Liver (tissue), 9 donors: ENCODE results near the gene WDR37. TPM values are rescaled to one million over a fixed set of nuclear protein-coding genes. Genes with fewer than 3 reads are reported as not detected.

Experiments used
- DNase-seq: peaks from one replicate; pipeline ENCODE4 v3.0.0-alpha.2; 2017; ENCODE audit warnings: low spot score
- H3K27ac ChIP-seq, 2 donors: one replicate each; pipeline ENCODE4 v1.7.0; 2013; ENCODE audit warnings: inconsistent platforms in 2 of 2, low read length in 2 of 2, control low read depth in 1 of 2, low read depth in 1 of 2, mild to moderate bottlenecking in 1 of 2
- H3K27me3 ChIP-seq, 4 donors: one replicate each; pipeline versions ENCODE4 v1.6.1 to v1.7.0; 2013; ENCODE audit warnings: low read length in 3 of 4, inconsistent platforms in 1 of 4, mild to moderate bottlenecking in 1 of 4, moderate library complexity in 1 of 4; ENCODE audit not compliant: control insufficient read depth in 4 of 4, insufficient read depth in 4 of 4
- H3K36me3 ChIP-seq, 4 donors: one replicate each; pipeline versions ENCODE4 v1.6.1 to v1.7.0; 2013; ENCODE audit warnings: low read length in 3 of 4, mild to moderate bottlenecking in 3 of 4, low read depth in 1 of 4, moderate library complexity in 1 of 4; ENCODE audit not compliant: control insufficient read depth in 4 of 4, insufficient read depth in 3 of 4
- H3K4me1 ChIP-seq, 4 donors: one replicate each; pipeline versions ENCODE4 v1.6.1 to v1.7.0; 2013; ENCODE audit warnings: low read length in 3 of 4, mild to moderate bottlenecking in 3 of 4, moderate library complexity in 1 of 4; ENCODE audit not compliant: control insufficient read depth in 4 of 4, insufficient read depth in 4 of 4
- H3K4me3 ChIP-seq, 3 donors: one replicate each; pipeline versions ENCODE4 v1.6.1 to v1.7.0; 2013; ENCODE audit warnings: low read length in 3 of 3, control low read depth in 1 of 3, low read depth in 1 of 3, mild to moderate bottlenecking in 1 of 3
- H3K9ac ChIP-seq, 2 donors: one replicate each; pipeline ENCODE4 v1.7.0; 2013; ENCODE audit warnings: low read length in 2 of 2, mild to moderate bottlenecking in 2 of 2, moderate library complexity in 2 of 2, control low read depth in 1 of 2, low read depth in 1 of 2
- H3K9me3 ChIP-seq, 4 donors: one replicate each; pipeline versions ENCODE4 v1.6.1 to v1.7.0; 2013; ENCODE audit warnings: low read length in 3 of 4; ENCODE audit not compliant: control insufficient read depth in 4 of 4
- EGR1 ChIP-seq, 2 donors: IDR thresholded peaks; 2 replicates each; pipeline ENCODE4 v1.6.1; 2016 to 2018; ENCODE audit warnings: antibody characterized with exemption in 2 of 2, low read depth in 2 of 2
- FOXA1 ChIP-seq: IDR thresholded peaks from 2 replicates; pipeline ENCODE4 v1.6.1; 2016; ENCODE audit warnings: antibody characterized with exemption
- FOXA2 ChIP-seq: IDR thresholded peaks from 2 replicates; pipeline ENCODE4 v1.6.1; 2016; ENCODE audit warnings: antibody characterized with exemption
- GABPA ChIP-seq, 2 donors: IDR thresholded peaks in 1 of 2; conservative IDR thresholded peaks in 1 of 2; 2 replicates each; pipeline ENCODE4 v1.6.1; 2016; ENCODE audit warnings: antibody characterized with exemption in 2 of 2, mild to moderate bottlenecking in 1 of 2, moderate library complexity in 1 of 2
- HNF4A ChIP-seq, 2 donors: conservative IDR thresholded peaks; 2 replicates each; pipeline ENCODE4 v1.6.1; 2016; ENCODE audit warnings: antibody characterized with exemption in 2 of 2, mild to moderate bottlenecking in 2 of 2
- HNF4G ChIP-seq: IDR thresholded peaks from 2 replicates; pipeline ENCODE4 v1.6.1; 2016; ENCODE audit warnings: antibody characterized with exemption
- JUND ChIP-seq, 2 donors: IDR thresholded peaks; 2 replicates each; pipeline ENCODE4 v1.6.1; 2016; ENCODE audit warnings: antibody characterized with exemption in 2 of 2
- NR2F2 ChIP-seq: IDR thresholded peaks from 2 replicates; pipeline ENCODE4 v1.6.1; 2016; ENCODE audit warnings: antibody characterized with exemption
- RAD21 ChIP-seq, 2 donors: IDR thresholded peaks; 2 replicates each; pipeline ENCODE4 v1.6.1; 2016; ENCODE audit warnings: antibody characterized with exemption in 2 of 2, mild to moderate bottlenecking in 2 of 2
- REST ChIP-seq: IDR thresholded peaks from 2 replicates; pipeline ENCODE4 v1.6.1; 2016; ENCODE audit warnings: antibody characterized with exemption, mild to moderate bottlenecking
- RXRA ChIP-seq, 2 donors: IDR thresholded peaks; 2 replicates each; pipeline ENCODE4 v1.6.1; 2017 to 2018; ENCODE audit warnings: antibody characterized with exemption in 2 of 2, mild to moderate bottlenecking in 1 of 2
- SP1 ChIP-seq: IDR thresholded peaks from 2 replicates; pipeline ENCODE4 v1.6.1; 2018; ENCODE audit warnings: antibody characterized with exemption, mild to moderate bottlenecking
- TAF1 ChIP-seq: conservative IDR thresholded peaks from 2 replicates; pipeline ENCODE4 v1.6.1; 2016; ENCODE audit warnings: antibody characterized with exemption, mild to moderate bottlenecking
- YY1 ChIP-seq: IDR thresholded peaks from 2 replicates; pipeline ENCODE4 v1.6.1; 2016; ENCODE audit warnings: antibody characterized with exemption, mild to moderate bottlenecking
- WGBS: extraction: QIAGEN DNeasy Blood & Tissue Kit; methylation state at CpG from one replicate; pipeline ENCODE4 v1.1.7; 2013; 5-methylcytosine and 5-hydroxymethylcytosine counted together
- polyA plus RNA-seq, 2 donors: library from polyadenylated mRNA; stranded (reverse) in 1 of 2; unstranded in 1 of 2; fragments of 200-250 nt in 1 of 2; fragments of >200 nt in 1 of 2; fragmentation: Nextera tagmentation in 1 of 2; extraction: Ambion mirVana in 1 of 2; gene quantifications; one replicate each; pipeline versions ENCODE4 v1.2.1 to v1.2.3, GENCODE V29; 2013 to 2015
- total RNA-seq, 2 donors: library from RNA; depleted of rRNA; stranded (reverse); fragments of >200 nt; gene quantifications; one replicate each; pipeline ENCODE4 v1.2.3, GENCODE V29; 2014
- TF ChIP-seq, protein P1 (sequence below): IDR thresholded peaks from 2 replicates; pipeline ENCODE4 v1.6.1; 2016; ENCODE audit warnings: antibody characterized with exemption
- TF ChIP-seq, protein P2 (sequence below): IDR thresholded peaks from 2 replicates; pipeline ENCODE4 v1.6.1; 2016; ENCODE audit warnings: antibody characterized with exemption
- TF ChIP-seq, protein P3 (sequence below): IDR thresholded peaks from 2 replicates; pipeline ENCODE4 v1.6.1; 2016; ENCODE audit warnings: antibody characterized with exemption
- TF ChIP-seq, protein P4 (sequence below): fragments of 150-350 bp; IDR thresholded peaks from 2 replicates; pipeline ENCODE4 v1.5.1; 2017; ENCODE audit warnings: improper control_type of control experiment, low read depth, low read length; ENCODE audit not compliant: missing input control
- donor health status: healthy.
- donor health status: healthy.
- donor health status: healthy.
- donor health status: healthy.
- donor health status: healthy.

WDR37 gene
- total and polyA plus RNA-seq, 4 donors: 3.6 to 12.1 (median 5.6) TPM

DNA sequence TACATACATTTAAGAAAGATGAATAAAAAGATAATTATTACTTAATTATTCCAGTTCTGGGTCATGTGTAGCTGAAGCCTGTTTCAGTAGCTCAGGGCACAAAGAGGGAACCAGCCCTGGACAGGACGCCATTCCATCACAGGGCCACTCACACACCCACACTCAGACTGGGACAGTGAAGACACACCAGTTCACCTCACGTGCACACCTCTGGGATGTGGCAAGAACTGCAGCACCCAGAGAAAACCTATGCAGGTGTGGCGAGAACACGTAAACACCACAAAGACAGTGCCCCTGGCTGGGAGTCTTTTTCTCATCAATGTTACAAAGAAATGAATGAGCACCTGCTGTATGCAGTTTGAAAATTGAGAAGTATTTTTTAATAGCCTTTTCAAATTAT is 5.6 kb upstream of the WDR37 start:
- WGBS: 35% methylated on average over 4 of the region's 4 CpGs
- no peak for DNase-seq
- Histone ChIP-seq H3K27ac (peak overlapping the region in 1 of 2 donors; percentile 96), H3K36me3 (peaks cover 2 to 6% (median 2%) of the 10 kb centered on the region in 4 donors), H3K27me3 (no peaks in the 10 kb centered on the region), H3K4me3 (peak overlapping the region in 1 of 3 donors; percentile 81), H3K4me1 (peaks cover 0 to 71% (median 45%) of the 10 kb centered on the region in 4 donors), H3K9me3 (no peaks in the 10 kb centered on the region), H3K9ac (peak overlapping the region in 1 of 2 donors; percentile 97)
- peak; percentile 34 for TF ChIP-seq YY1
- no peak for TF ChIP-seq HNF4G

- no peaks in the 10 kb centered on the region for H3K9me3 ChIP-seq
- no peak overlapping the region for H3K4me3 ChIP-seq
- peaks cover 3 to 67% (median 44%) of the 10 kb centered on the region in 4 donors for H3K4me1 ChIP-seq
- no peak for DNase-seq
- peaks cover 2 to 6% (median 2%) of the 10 kb centered on the region in 4 donors for H3K36me3 ChIP-seq
- H3K9ac ChIP-seq: no peak overlapping the region
- no peaks in the 10 kb centered on the region for H3K27me3 ChIP-seq
- WGBS: 72% methylated on average over 6 of the region's 6 CpGs
- TF ChIP-seq SP1 (no peak), GABPA (IDR thresholded peaks at IDR 0.05 in 1 of 2, conservative IDR thresholded peaks at IDR 0.05 in 1 of 2) (no peak), RXRA (IDR thresholded peaks at IDR 0.05) (no peak)
- TF ChIP-seq, protein P1, sequence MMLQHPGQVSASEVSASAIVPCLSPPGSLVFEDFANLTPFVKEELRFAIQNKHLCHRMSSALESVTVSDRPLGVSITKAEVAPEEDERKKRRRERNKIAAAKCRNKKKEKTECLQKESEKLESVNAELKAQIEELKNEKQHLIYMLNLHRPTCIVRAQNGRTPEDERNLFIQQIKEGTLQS: no peak
- no peak overlapping the region for H3K27ac ChIP-seq
Observed at GRCh38 chr10:1054684-1055083, 1.5 kb upstream of the WDR37 start.

DNA sequence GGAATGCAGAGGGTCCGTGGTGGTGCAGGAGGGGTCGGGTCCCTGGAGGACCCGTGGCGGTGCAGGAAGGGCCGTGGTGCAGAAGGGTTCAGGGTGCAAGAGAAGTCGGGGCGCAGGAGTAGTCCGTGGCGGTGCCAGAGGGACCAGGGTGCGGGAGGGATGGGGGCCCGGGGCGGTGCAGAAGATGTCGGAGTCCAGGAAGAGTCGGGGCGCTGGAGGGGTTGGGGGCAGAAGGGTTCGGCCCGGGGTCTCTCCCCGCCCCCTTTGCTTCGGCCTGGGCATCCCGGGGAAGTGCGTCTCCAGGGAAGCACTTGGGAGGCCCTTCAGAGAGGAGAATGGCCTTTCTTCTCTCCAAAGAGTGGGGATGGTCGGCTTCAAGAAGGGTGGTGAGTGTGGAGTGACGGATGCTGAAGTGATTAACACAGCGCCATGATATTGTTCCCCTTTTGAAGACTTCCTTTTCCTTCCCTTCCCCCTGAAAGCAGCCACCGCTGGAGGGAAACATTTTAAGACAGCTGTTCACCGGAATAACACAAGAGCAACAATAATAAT is 997 bp downstream of the WDR37 start:
- Histone ChIP-seq H3K4me1 (peaks cover 9 to 51% (median 35%) of the 10 kb centered on the region in 4 donors), H3K4me3 (peak overlapping the region; percentile 89 to 99 (median 97)), H3K9ac (peak overlapping the region; percentile 42 to 97), H3K27ac (peak overlapping the region; percentile 84 to 98), H3K36me3 (peaks cover under 1 to 6% (median 2%) of the 10 kb centered on the region in 4 donors), H3K9me3 (no peaks in the 10 kb centered on the region), H3K27me3 (no peaks in the 10 kb centered on the region)
- peak; percentile 44 for DNase-seq
- 2% methylated on average over 26 of the region's 26 CpGs for WGBS
- TF ChIP-seq, protein P2, sequence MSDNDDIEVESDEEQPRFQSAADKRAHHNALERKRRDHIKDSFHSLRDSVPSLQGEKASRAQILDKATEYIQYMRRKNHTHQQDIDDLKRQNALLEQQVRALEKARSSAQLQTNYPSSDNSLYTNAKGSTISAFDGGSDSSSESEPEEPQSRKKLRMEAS: no peak
- TF ChIP-seq HNF4G: no peak
- TF ChIP-seq NR2F2: no peak
- TF ChIP-seq, protein P3, sequence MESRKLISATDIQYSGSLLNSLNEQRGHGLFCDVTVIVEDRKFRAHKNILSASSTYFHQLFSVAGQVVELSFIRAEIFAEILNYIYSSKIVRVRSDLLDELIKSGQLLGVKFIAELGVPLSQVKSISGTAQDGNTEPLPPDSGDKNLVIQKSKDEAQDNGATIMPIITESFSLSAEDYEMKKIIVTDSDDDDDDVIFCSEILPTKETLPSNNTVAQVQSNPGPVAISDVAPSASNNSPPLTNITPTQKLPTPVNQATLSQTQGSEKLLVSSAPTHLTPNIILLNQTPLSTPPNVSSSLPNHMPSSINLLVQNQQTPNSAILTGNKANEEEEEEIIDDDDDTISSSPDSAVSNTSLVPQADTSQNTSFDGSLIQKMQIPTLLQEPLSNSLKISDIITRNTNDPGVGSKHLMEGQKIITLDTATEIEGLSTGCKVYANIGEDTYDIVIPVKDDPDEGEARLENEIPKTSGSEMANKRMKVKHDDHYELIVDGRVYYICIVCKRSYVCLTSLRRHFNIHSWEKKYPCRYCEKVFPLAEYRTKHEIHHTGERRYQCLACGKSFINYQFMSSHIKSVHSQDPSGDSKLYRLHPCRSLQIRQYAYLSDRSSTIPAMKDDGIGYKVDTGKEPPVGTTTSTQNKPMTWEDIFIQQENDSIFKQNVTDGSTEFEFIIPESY: no peak
- TF ChIP-seq, protein P4, sequence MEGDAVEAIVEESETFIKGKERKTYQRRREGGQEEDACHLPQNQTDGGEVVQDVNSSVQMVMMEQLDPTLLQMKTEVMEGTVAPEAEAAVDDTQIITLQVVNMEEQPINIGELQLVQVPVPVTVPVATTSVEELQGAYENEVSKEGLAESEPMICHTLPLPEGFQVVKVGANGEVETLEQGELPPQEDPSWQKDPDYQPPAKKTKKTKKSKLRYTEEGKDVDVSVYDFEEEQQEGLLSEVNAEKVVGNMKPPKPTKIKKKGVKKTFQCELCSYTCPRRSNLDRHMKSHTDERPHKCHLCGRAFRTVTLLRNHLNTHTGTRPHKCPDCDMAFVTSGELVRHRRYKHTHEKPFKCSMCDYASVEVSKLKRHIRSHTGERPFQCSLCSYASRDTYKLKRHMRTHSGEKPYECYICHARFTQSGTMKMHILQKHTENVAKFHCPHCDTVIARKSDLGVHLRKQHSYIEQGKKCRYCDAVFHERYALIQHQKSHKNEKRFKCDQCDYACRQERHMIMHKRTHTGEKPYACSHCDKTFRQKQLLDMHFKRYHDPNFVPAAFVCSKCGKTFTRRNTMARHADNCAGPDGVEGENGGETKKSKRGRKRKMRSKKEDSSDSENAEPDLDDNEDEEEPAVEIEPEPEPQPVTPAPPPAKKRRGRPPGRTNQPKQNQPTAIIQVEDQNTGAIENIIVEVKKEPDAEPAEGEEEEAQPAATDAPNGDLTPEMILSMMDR: no peak
- no peak for TF ChIP-seq JUND (IDR thresholded peaks at IDR 0.05)
- no peak for TF ChIP-seq FOXA1
- no peak for TF ChIP-seq REST
- no peak for TF ChIP-seq EGR1 (IDR thresholded peaks at IDR 0.05; ENCODE audit: low read depth in 2 of 2)
- TF ChIP-seq FOXA2: no peak
- TF ChIP-seq SP1: no peak
- TF ChIP-seq GABPA (IDR thresholded peaks at IDR 0.05 in 1 of 2, conservative IDR thresholded peaks at IDR 0.05 in 1 of 2): no peak
- TF ChIP-seq HNF4A (conservative IDR thresholded peaks at IDR 0.05): no peak
- no peak for TF ChIP-seq TAF1
- no peak for TF ChIP-seq RAD21 (IDR thresholded peaks at IDR 0.05)
